ENCODE data around the gene TNFSF12.

DNA sequence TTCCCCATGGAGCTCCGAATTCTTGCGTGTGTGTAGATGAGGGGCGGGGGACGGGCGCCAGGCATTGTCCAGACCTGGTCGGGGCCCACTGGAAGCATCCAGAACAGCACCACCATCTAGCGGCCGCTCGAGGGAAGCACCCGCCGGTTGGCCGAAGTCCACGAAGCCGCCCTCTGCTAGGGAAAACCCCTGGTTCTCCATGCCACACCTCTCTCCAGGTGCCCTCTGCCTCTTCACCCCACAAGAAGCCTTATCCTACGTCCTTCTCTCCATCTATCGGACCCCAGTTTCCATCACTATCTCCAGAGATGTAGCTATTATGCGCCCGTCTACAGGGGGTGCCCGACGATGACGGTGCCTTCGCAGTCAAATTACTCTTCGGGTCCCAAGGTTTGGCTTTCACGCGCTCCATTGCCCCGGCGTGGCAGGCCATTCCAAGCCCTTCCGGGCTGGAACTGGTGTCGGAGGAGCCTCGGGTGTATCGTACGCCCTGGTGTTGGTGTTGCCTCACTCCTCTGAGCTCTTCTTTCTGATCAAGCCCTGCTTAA, 12.2 kb downstream of the TNFSF12 start:
- TF ChIP-seq, protein P1, sequence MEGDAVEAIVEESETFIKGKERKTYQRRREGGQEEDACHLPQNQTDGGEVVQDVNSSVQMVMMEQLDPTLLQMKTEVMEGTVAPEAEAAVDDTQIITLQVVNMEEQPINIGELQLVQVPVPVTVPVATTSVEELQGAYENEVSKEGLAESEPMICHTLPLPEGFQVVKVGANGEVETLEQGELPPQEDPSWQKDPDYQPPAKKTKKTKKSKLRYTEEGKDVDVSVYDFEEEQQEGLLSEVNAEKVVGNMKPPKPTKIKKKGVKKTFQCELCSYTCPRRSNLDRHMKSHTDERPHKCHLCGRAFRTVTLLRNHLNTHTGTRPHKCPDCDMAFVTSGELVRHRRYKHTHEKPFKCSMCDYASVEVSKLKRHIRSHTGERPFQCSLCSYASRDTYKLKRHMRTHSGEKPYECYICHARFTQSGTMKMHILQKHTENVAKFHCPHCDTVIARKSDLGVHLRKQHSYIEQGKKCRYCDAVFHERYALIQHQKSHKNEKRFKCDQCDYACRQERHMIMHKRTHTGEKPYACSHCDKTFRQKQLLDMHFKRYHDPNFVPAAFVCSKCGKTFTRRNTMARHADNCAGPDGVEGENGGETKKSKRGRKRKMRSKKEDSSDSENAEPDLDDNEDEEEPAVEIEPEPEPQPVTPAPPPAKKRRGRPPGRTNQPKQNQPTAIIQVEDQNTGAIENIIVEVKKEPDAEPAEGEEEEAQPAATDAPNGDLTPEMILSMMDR (IDR thresholded peaks at IDR 0.05) = peak in 2 of 3 donors; percentile 63 to 94
- no peak for TF ChIP-seq POLR2A (IDR thresholded peaks at IDR 0.05)

Measured in lower leg skin (tissue), 3 donors.